Coronary artery (tissue), 2 donors: ENCODE measurements around the gene ANKZF1.

Source experiments
- DNase-seq: peaks from one replicate; pipeline ENCODE4 v3.0.0-alpha.2; 2017; ENCODE audit warnings: low spot score
- H3K27ac ChIP-seq, 2 donors: fragments of 200-600 bp; sonication (generic); one replicate each; pipeline ENCODE4 v1.5.1; 2016 to 2019
- H3K4me3 ChIP-seq: fragments of 200-600 bp; sonication (generic); 2 replicates; pipeline ENCODE4 v1.5.1; 2016; ENCODE audit warnings: mild to moderate bottlenecking, moderate library complexity
- CTCF ChIP-seq: fragments of 200-600 bp; sonication (generic); IDR thresholded peaks from one replicate; pipeline ENCODE4 v1.5.1; 2019; ENCODE audit warnings: antibody characterized with exemption

The ANKZF1 gene

DNA sequence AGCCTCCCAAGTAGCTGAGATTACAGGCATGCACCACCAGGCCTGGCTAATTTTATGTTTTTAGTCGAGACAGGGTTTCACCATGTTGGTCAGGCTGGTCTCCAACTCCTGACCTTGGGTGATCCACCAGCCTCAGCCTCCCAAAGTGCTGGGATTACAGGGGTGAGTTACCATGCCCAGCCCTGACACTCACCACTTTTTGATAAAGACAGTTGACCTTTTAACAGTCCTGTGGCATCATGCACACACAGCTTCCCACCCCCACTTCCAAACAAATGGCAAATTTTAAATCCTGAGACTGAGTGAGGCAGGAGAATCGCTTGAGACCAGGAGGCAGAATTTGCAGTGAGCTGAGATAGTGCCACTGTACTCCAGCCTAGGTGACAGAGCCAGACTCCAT, 43.4 kb downstream of the ANKZF1 start:
- DNase-seq: no peak
- TF ChIP-seq CTCF: no peak
- H3K4me3 ChIP-seq: no peak overlapping the region
- no peak overlapping the region for H3K27ac ChIP-seq

DNA sequence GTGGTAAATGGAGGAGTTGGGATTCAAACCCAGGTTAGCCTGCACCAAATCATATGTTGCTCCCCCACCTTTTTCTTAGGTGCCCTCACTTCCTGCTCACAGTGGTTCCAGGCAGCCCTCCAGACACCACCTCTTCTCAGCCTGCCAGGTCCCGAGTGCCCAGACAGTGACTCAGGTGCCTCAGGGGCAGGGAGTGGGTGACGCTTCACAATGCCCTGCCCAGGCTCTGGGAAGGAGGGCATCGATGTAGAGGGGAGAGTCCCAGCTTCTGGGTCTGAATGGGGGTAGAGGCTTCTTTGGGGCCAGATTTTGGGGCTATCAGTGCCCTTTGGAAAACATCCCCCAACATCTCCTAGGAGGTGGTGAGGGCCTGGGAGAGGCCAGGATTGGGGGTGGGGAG, 44.3 kb downstream of the ANKZF1 start:
- no peak overlapping the region for H3K4me3 ChIP-seq
- DNase-seq: no peak
- TF ChIP-seq CTCF: no peak
- peak overlapping the region; percentile 84 to 96 for H3K27ac ChIP-seq

GRCh38 chr2:219274361-219274921, 44.8 kb downstream of the ANKZF1 start:
- DNase-seq: peak; percentile 79
- Histone ChIP-seq H3K4me3 (no peak overlapping the region), H3K27ac (peak overlapping the region; percentile 84 to 96)
- no peak for TF ChIP-seq CTCF

DNA sequence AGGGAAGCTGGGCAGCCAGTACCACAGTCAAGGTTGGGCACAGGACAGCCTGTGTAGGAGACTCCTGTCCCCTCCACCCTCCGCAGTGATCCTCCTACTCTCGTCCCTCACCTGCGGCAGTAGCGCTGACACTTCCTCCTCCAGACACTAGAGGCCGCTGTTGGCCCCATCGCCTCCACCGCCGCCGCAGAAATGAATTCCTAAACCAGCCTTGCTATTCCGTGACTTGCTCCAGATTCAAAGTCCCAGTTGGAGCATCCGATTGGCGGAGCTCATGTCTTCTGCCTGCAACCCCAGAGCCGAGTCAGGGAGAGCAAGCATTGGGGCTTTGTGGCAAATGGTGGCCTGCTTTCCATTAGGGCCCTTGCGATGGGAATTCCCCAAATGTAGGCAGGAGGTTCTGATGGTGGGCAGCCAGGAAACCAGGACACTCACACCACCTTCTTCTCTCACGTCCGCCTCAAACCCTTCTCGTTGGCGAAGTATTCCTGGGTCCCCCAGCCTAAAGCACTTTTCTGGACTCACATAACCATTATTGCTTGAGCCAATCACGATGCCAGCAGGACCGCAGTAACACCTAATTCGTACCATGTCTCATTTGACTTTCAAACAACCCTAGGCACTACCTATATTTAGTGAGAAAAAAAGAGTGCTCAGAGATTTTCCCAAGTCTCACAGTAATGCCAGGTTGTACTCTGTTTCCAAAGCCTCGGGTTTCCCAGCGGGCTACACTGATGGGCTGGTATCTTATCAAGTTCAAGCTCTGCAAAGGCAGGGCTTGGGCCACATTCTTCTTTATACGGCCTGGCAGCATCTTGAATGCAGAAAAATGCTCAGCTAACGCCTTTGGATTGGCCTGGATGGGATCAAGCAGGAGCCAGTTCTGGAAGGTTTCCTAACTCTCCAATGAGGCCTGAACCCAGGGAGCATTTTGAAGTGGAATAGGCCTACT, 48.4 kb downstream of the ANKZF1 start:
- peak; percentile 90 for DNase-seq
- peak overlapping the region; percentile 93 for H3K4me3 ChIP-seq
- peak; percentile 100 for TF ChIP-seq CTCF
- H3K27ac ChIP-seq: peak overlapping the region; percentile 99

DNA sequence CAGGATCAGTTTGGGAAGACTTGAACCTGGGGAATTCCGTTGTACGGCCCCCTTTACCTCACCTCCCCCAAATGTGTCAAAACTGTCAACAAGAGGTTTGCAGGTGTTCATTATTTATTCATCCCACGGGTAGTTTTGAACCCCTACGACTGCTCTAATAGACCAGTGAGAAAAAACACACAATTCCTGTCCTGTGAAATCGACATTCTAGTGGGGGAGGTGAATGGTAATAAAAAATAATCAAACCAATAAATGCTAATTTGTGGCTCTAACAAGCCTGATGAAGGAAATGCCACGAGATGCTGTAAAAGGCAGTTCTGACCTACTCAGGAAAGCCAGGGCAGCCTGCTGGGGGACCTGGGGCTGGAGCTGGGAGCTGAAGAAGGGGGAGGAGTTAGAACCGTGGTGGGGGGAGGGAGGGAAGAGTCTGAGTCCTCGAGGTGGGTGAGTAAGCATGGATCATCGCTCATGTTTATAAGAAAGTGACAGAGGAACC, 49.1 kb downstream of the ANKZF1 start:
- Histone ChIP-seq H3K4me3 (peak overlapping the region; percentile 93), H3K27ac (peak overlapping the region; percentile 99)
- no peak for DNase-seq
- no peak for TF ChIP-seq CTCF

DNA sequence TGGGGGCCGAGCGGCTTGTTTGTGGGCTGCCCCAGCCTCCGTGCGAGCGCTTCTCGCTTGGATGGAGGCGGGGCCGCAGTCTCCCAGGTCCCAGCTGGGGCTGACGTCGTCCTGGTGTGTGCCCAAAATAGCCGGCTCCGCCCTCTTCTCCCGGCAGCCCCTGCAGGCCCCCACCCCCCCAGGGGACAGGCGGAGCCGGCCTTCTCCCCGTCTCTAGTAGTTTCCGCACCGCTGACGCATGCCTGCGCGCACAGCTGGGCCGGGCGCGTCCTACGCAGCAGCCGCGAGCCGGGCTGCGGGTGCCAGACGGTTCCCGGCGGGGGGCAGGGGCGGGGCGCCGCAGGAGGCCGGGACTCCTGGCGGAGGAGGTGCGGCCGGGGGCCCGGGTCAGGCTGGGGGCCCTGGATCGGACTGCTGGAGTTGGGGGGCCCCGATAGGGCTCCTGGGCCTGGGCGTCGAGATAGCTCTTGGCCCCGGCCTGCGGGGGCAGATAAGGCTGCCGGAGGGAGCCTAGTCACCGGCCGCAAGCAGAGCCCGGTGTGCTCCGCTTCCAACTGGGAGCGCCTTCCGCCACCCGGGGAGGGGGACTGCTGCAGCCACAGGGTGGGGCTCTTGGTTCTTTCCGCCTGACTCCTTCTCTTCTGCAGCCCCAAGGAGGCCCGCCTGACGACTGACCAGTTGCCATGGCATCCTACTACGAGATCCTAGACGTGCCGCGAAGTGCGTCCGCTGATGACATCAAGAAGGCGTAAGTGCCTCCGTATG, 49.7 kb downstream of the ANKZF1 start, which contains the start of gene DNAJB2:
Gene DNAJB2, plus strand, starts transcription at position 216 of the 765 bp plus-strand sequence. Its CDS starts 468 bp downstream, at position 684.
- H3K4me3 ChIP-seq: peak within 1 kb of the TSS; percentile 93
- peak within 1 kb of the TSS; percentile 99 for H3K27ac ChIP-seq
- DNase-seq: peak; percentile 99
- no peak for TF ChIP-seq CTCF
